ENCODE measurements around the gene DVL1. TPM values are rescaled to one million over a fixed set of nuclear protein-coding genes. Genes with fewer than 3 reads are reported as not detected.

DVL1 gene
- total RNA-seq, 6 donors from 2014 or later, result 71.8 to 205 (median 90.6) TPM

DNA sequence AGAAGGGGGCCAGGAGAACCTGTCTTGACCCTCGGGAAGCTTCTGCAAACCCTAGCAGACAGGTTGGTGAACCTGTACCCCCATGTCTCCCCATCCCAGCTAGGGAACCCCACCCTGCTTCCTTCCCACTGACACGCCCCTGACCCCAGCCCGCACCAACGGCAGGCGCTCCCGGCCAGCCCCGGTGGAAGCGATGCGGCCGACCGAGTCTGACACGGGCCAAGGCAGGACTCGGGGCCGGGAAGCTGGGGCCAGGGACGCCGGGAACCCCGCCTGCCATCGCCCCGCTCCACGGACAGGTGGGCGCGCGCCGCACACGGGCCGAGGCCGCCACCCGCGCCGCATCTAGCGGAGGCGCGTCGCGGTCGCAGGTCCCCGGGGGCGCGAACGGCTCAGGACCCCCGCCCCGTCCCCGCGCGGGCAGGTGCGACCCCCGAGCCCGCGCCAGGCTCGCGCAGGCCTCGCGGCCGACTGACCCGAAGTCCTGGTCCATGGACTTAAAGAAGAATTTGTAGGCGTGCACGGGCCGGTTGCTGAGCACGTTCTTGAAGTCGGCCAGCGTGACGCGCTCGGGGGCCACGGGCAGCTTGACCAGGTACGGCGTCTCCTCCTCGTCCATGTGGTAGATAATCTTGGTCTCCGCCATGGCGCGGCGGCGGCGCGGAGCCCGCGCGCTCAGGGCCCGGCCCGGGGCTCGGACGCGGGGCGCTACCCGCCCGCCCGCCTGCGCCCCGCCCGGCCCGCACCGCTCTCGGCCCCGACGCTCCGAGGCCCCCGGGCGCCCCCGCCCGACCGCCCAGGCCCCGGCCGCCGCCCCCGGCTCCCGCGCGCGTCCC, 580 bp downstream of the DVL1 start:
- TF ChIP-seq POLR2AphosphoS5 (IDR thresholded peaks at IDR 0.05), result no peak
- peak overlapping the region; percentile 70 to 93 (median 83) for H3K4me3 ChIP-seq
- H3K9me3 ChIP-seq, result no peaks in the 10 kb centered on the region
- DNase-seq, result peak; percentile 47 to 92
- peaks cover 0 to 10% (median 7%) of the 10 kb centered on the region in 4 donors for H3K27me3 ChIP-seq
- 0 to 1% methylated on average over 3 to 33 of the region's 109 CpGs for WGBS, 2 donors
- no peaks in the 10 kb centered on the region for H3K36me3 ChIP-seq
- peak in 1 of 2 donors; percentile 0 for ATAC-seq (ENCODE audit: low FRiP score in 2 of 2)
- peak overlapping the region; percentile 60 to 89 (median 70) for H3K27ac ChIP-seq
- peaks cover 42 to 68% (median 63%) of the 10 kb centered on the region in 4 donors for H3K4me1 ChIP-seq

GRCh38 chr1:1347663-1348419, 1.4 kb downstream of the DVL1 start:
- Histone ChIP-seq H3K27me3 (peaks cover 0 to 2% (median under 1%) of the 10 kb centered on the region in 4 donors), H3K36me3 (no peaks in the 10 kb centered on the region), H3K4me3 (peak overlapping the region; percentile 70 to 93 (median 83)), H3K27ac (peak overlapping the region; percentile 60 to 89 (median 70)), H3K9me3 (no peaks in the 10 kb centered on the region), H3K4me1 (peaks cover 37 to 64% (median 55%) of the 10 kb centered on the region in 4 donors)
- ATAC-seq (ENCODE audit: low FRiP score in 2 of 2), result peak in 1 of 2 donors; percentile 37
- 41 to 60% methylated on average over 7 to 26 of the region's 26 CpGs for WGBS, 2 donors
- peak in 1 of 4 donors; percentile 52 for TF ChIP-seq POLR2A (IDR thresholded peaks at IDR 0.05)
- no peak for TF ChIP-seq CTCF (IDR thresholded peaks at IDR 0.05)
- peak; percentile 76 to 81 for DNase-seq

DNA sequence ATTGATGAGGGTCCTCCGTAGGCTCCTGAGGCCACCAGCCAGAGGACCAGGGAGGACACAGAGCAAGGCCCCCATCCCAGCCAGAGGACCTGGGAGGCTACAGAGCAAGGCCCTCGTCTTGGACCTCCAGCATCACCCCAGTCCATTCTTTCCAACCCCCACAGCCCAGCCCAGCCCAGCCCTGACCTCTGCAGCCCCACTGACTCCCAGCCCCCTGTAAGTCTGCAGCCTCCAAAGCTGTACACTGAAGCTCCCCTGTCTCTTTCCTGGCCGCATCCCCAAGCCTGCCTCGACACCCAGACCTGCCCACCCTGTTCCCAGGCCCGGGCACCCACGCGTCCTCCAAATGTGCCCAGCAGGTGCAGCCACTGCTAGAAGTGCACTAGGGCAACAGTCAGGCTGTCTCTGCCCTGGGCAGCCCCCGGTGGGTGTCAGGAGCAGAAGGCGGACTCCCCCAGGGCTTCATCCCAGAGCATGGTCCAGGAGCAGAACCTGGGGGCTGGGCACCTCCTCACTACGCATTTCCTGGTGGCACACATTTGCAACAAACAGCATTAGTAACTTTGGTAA, 2.1 kb downstream of the DVL1 start:
- WGBS, 2 donors, result 73 to 91% methylated on average over 9 to 10 of the region's 10 CpGs
- H3K27me3 ChIP-seq, result no peaks in the 10 kb centered on the region
- no peaks in the 10 kb centered on the region for H3K9me3 ChIP-seq
- ATAC-seq (ENCODE audit: low FRiP score in 2 of 2), result no peak
- H3K4me3 ChIP-seq, result peak overlapping the region in 3 of 4 donors; percentile 77 to 93 (median 89)
- peak in 1 of 2 donors; percentile 75 for DNase-seq
- TF ChIP-seq POLR2A (IDR thresholded peaks at IDR 0.05) (no peak), CTCF (IDR thresholded peaks at IDR 0.05) (no peak), EP300 (IDR thresholded peaks at IDR 0.05) (no peak), POLR2AphosphoS5 (IDR thresholded peaks at IDR 0.05) (no peak)
- H3K36me3 ChIP-seq, result no peaks in the 10 kb centered on the region
- H3K27ac ChIP-seq, result peak overlapping the region; percentile 60 to 89 (median 70)
- H3K4me1 ChIP-seq, result peaks cover 33 to 62% (median 52%) of the 10 kb centered on the region in 4 donors

GRCh38 chr1:1346501-1346890, 2.7 kb downstream of the DVL1 start:
- WGBS, 2 donors, result 92 to 100% methylated on average over 6 to 10 of the region's 10 CpGs
- DNase-seq (peak in 1 of 2 donors; percentile 51), ATAC-seq (ENCODE audit: low FRiP score in 2 of 2) (no peak)
- peaks cover 0 to 5% (median 0%) of the 10 kb centered on the region in 4 donors for H3K36me3 ChIP-seq
- peaks cover 33 to 56% (median 48%) of the 10 kb centered on the region in 4 donors for H3K4me1 ChIP-seq
- peak overlapping the region; percentile 40 to 89 (median 72) for H3K27ac ChIP-seq
- H3K27me3 ChIP-seq, result no peaks in the 10 kb centered on the region
- TF ChIP-seq CTCF (IDR thresholded peaks at IDR 0.05) (no peak), EP300 (IDR thresholded peaks at IDR 0.05) (no peak), POLR2A (IDR thresholded peaks at IDR 0.05) (no peak), POLR2AphosphoS5 (IDR thresholded peaks at IDR 0.05) (no peak)
- H3K4me3 ChIP-seq, result no peak overlapping the region
- H3K9me3 ChIP-seq, result no peaks in the 10 kb centered on the region

Measured in upper lobe of left lung (tissue), 6 donors.